H1 (cell line): ENCODE measurements around the gene DEK. TPM values are rescaled to one million over a fixed set of nuclear protein-coding genes. Genes with fewer than 3 reads are reported as not detected.

Source experiments
- CTCF ChIA-PET: fragments of 300-600 bp; sonication (Branson Sonifier 250); formaldehyde crosslinking; loops from one replicate; lab custom pipeline; 2021; ENCODE audit not compliant: partially characterized antibody; lab: Charles Lee
- POLR2A ChIA-PET: fragments of 300-600 bp; sonication (Branson Sonifier 250); formaldehyde crosslinking; loops from one replicate; lab custom pipeline; 2021; ENCODE audit warnings: inconsistent platforms; ENCODE audit not compliant: partially characterized antibody; lab: Charles Lee
- DNase-seq, 2 experiments: peaks; one replicate each; pipeline versions ENCODE4 v3.0.0 to v3.0.0-alpha.2; 2010 to 2022; ENCODE audit warnings: low spot score in 2 of 2, low read depth in 1 of 2, mixed read lengths in 1 of 2
- FAIRE-seq: peaks from 2 replicates; lab custom pipeline; 2011; peaks lifted over from hg19 to GRCh38; lab: Jason Lieb, UNC
- H2AFZ ChIP-seq: 2 replicates; pipeline ENCODE4 v1.8.1; 2012; ENCODE audit warnings: low read length, inconsistent platforms
- H2AK5ac ChIP-seq: 2 replicates; pipeline ENCODE4 v1.6.1; 2013; ENCODE audit warnings: low read depth, low read length
- H2BK120ac ChIP-seq: replicated peaks from 2 replicates; pipeline ENCODE3; 2013; ENCODE audit warnings: low read depth, low read length, inconsistent platforms
- H2BK12ac ChIP-seq: 2 replicates; pipeline ENCODE4 v1.6.1; 2013; ENCODE audit warnings: low read depth, low read length
- H2BK15ac ChIP-seq: 2 replicates; pipeline ENCODE4 v1.6.1; 2013; ENCODE audit warnings: low read length
- H2BK20ac ChIP-seq: 2 replicates; pipeline ENCODE4 v1.6.1; 2013; ENCODE audit warnings: low read length
- H2BK5ac ChIP-seq: 2 replicates; pipeline ENCODE4 v1.6.1; 2013; ENCODE audit warnings: low read depth, low read length
- H3K14ac ChIP-seq: 2 replicates; pipeline ENCODE4 v1.6.1; 2013; ENCODE audit warnings: inconsistent platforms; ENCODE audit not compliant: insufficient read length
- H3K18ac ChIP-seq: 2 replicates; pipeline ENCODE4 v1.6.1; 2013; ENCODE audit warnings: low read length; ENCODE audit errors: extremely low read depth
- H3K23ac ChIP-seq: 2 replicates; pipeline ENCODE4 v1.6.1; 2013; ENCODE audit warnings: inconsistent platforms; ENCODE audit not compliant: insufficient read length
- H3K23me2 ChIP-seq: 2 replicates; pipeline ENCODE4 v1.6.1; 2013; ENCODE audit warnings: low read depth, low read length
- H3K27ac ChIP-seq: 2 replicates; pipeline ENCODE4 v1.6.1; 2011; ENCODE audit warnings: low read depth, low read length, inconsistent platforms
- H3K27me3 ChIP-seq, 4 experiments: replicated peaks in 1 of 4; 1 replicate in 1 of 4; 2 replicates in 3 of 4; pipeline versions ENCODE4 v1.6.1 to v1.8.1; 2011 to 2013; ENCODE audit warnings: low read length in 3 of 4, mild to moderate bottlenecking in 3 of 4, inconsistent platforms in 2 of 4, mixed read lengths in 2 of 4, moderate library complexity in 1 of 4; ENCODE audit not compliant: control insufficient read depth in 3 of 4, insufficient read depth in 3 of 4; ENCODE audit errors: extremely low read depth in 1 of 4
- H3K36me3 ChIP-seq, 4 experiments: 2 replicates each; pipeline versions ENCODE4 v1.6.1 to v1.8.1; 2011 to 2013; ENCODE audit warnings: mild to moderate bottlenecking in 4 of 4, low read length in 3 of 4, moderate library complexity in 2 of 4, control low read depth in 1 of 4, inconsistent platforms in 1 of 4; ENCODE audit not compliant: insufficient read depth in 4 of 4, control insufficient read depth in 2 of 4
- H3K4ac ChIP-seq: replicated peaks from 2 replicates; pipeline ENCODE3; 2013; ENCODE audit warnings: low read length, low read depth, mixed read lengths, inconsistent platforms; ENCODE audit not compliant: insufficient read length
- H3K4me1 ChIP-seq, 4 experiments: replicated peaks in 1 of 4; 1 replicate in 1 of 4; 2 replicates in 3 of 4; pipeline versions ENCODE4 v1.6.1 to v1.8.1; 2011 to 2013; ENCODE audit warnings: low read length in 3 of 4, inconsistent platforms in 2 of 4, mixed read lengths in 1 of 4; ENCODE audit not compliant: insufficient read depth in 4 of 4, control insufficient read depth in 3 of 4
- H3K4me2 ChIP-seq, 2 experiments: 2 replicates each; pipeline versions ENCODE4 v1.6.1 to v1.8.1; 2011 to 2013; ENCODE audit warnings: low read depth in 2 of 2, low read length in 2 of 2, control low read depth in 1 of 2, inconsistent platforms in 1 of 2, mild to moderate bottlenecking in 1 of 2; ENCODE audit not compliant: insufficient read depth in 1 of 2
- H3K4me3 ChIP-seq, 4 experiments: fragments of 200-600, 300-600 bp in 1 of 4; sonication (generic), shearing (Covaris generic), sonication (Bioruptor Twin) in 1 of 4; 2 replicates each; pipeline versions ENCODE4 v1.5.1 to v1.8.1; 2011 to 2016; ENCODE audit warnings: low read length in 4 of 4, low read depth in 3 of 4, control low read depth in 2 of 4, inconsistent platforms in 2 of 4, mild to moderate bottlenecking in 2 of 4, mixed read lengths in 1 of 4, moderate library complexity in 1 of 4; ENCODE audit not compliant: insufficient read depth in 2 of 4; ENCODE audit errors: extremely low read depth in 1 of 4
- H3K56ac ChIP-seq: replicated peaks from 2 replicates; pipeline ENCODE3; 2013; ENCODE audit warnings: low read depth, mild to moderate bottlenecking, mixed read lengths, low read length, inconsistent platforms; ENCODE audit not compliant: insufficient read length
- H3K79me1 ChIP-seq: 2 replicates; pipeline ENCODE4 v1.6.1; 2013; ENCODE audit warnings: low read depth, low read length, control low read depth
- H3K79me2 ChIP-seq, 2 experiments: 2 replicates each; pipeline versions ENCODE4 v1.6.1 to v1.8.1; 2012 to 2013; ENCODE audit warnings: low read length in 2 of 2, mild to moderate bottlenecking in 2 of 2, inconsistent platforms in 1 of 2; ENCODE audit not compliant: insufficient read depth in 2 of 2, control insufficient read depth in 1 of 2
- H3K9ac ChIP-seq, 4 experiments: replicated peaks in 1 of 4; 1 replicate in 1 of 4; 2 replicates in 3 of 4; pipeline versions ENCODE4 v1.6.1 to v1.8.1; 2011 to 2013; ENCODE audit warnings: low read depth in 3 of 4, low read length in 3 of 4, control low read depth in 2 of 4, mild to moderate bottlenecking in 2 of 4, moderate library complexity in 2 of 4, inconsistent platforms in 1 of 4; ENCODE audit errors: extremely low read depth in 1 of 4
- H3K9me3 ChIP-seq, 2 experiments: 2 replicates each; pipeline versions ENCODE4 v1.6.1 to v1.8.1; 2012 to 2013; ENCODE audit warnings: mild to moderate bottlenecking in 2 of 2, moderate library complexity in 2 of 2, control low read depth in 1 of 2, inconsistent platforms in 1 of 2, low read depth in 1 of 2, low read length in 1 of 2, mixed read lengths in 1 of 2; ENCODE audit not compliant: insufficient read depth in 2 of 2
- H4K20me1 ChIP-seq, 2 experiments: replicated peaks in 1 of 2; 2 replicates each; pipeline versions ENCODE3 to v1.8.1; 2011 to 2013; ENCODE audit warnings: inconsistent platforms in 2 of 2, low read length in 2 of 2, mild to moderate bottlenecking in 1 of 2; ENCODE audit not compliant: insufficient read depth in 2 of 2, control insufficient read depth in 1 of 2
- H4K5ac ChIP-seq: 2 replicates; pipeline ENCODE4 v1.6.1; 2013; ENCODE audit warnings: low read length, low read depth, mixed read lengths, inconsistent platforms; ENCODE audit not compliant: insufficient read length
- H4K8ac ChIP-seq: 2 replicates; pipeline ENCODE4 v1.8.0; 2013; ENCODE audit warnings: mild to moderate bottlenecking, moderate library complexity, low read length, inconsistent platforms; ENCODE audit not compliant: insufficient read depth; ENCODE audit errors: extremely low read depth
- H4K91ac ChIP-seq: replicated peaks from 2 replicates; pipeline ENCODE3; 2013; ENCODE audit warnings: low read length, mixed read lengths, inconsistent platforms; ENCODE audit not compliant: insufficient read length
- ASH2L ChIP-seq: fragments of 200-600, 300-600 bp; sonication (generic); IDR thresholded peaks from one replicate; pipeline ENCODE4 v1.7.1; 2017; ENCODE audit warnings: low read length
- WGBS, 2 experiments: shearing (Covaris generic) in 1 of 2; methylation state at CpG; one replicate each; pipeline versions ENCODE4 v1.1.6 to v1.1.7; 2013 to 2015; ENCODE audit warnings: low lambda C conversion rate in 2 of 2, mixed read lengths in 2 of 2, inconsistent platforms in 1 of 2, low coverage in 1 of 2, missing lambda C conversion rate in 1 of 2; ENCODE audit not compliant: insufficient replicate concordance in 2 of 2, insufficient coverage in 1 of 2, insufficient read length in 1 of 2; ENCODE audit errors: extremely low coverage in 1 of 2, missing lambda C conversion rate in 1 of 2; 5-methylcytosine and 5-hydroxymethylcytosine counted together
- polyA plus RNA-seq, 7 experiments: library from polyadenylated mRNA; depleted of rRNA in 3 of 7; stranded (reverse) in 5 of 7; unstranded in 2 of 7; fragments of >200 nt in 5 of 7; fragments of 200-250 nt in 2 of 7; gene quantifications; 1 replicate in 5 of 7; 2 replicates in 1 of 7; 4 replicates in 1 of 7; pipeline versions ENCODE4 v1.2.1 to v1.2.3, GENCODE V29; 2011 to 2013; ENCODE audit warnings: missing spikeins in 2 of 7, mixed read lengths in 2 of 7
- total RNA-seq: library from RNA; stranded (reverse); fragmentation: NEBNext Ultra II Directional; extraction: Animal tissue kit (Norgen Biotek cat#: 25700); gene quantifications from 2 replicates; pipeline ENCODE4 v1.2.1, GENCODE V29; 2021

DEK gene
- total and polyA plus RNA-seq, 2 of the 8 experiments (the other 6 are each of a cell fraction or from before 2014, with no cell fraction given): 40.0 to 228 TPM

DNA sequence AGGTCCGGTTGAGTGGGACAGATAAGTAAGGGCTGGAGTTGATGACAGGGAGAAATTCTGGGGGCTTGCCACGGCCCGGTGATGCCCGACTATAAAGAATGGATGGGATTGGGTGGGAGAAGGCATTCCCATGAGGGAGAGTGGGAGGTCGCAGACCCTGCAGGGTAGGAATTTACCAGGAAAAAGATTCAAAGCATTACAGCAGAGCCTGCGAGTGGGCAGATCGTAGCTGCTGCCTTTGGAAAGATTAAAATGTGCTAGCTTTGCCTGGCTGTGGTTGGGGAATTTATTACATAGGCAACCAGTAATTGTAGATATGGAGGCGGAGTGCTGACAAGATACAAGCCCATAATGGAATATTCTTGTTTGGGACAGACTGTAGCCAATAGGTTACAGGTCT lies 59.6 kb downstream of the DEK start:
- Histone ChIP-seq H3K79me1 (no peaks in the 10 kb centered on the region), H4K91ac (no peak overlapping the region), H4K5ac (no peak overlapping the region), H3K27me3 (no peaks in the 10 kb centered on the region), H3K23ac (no peak overlapping the region), H2BK15ac (no peak overlapping the region), H2AFZ (no peak overlapping the region), H3K4ac (no peak overlapping the region), H3K23me2 (no peaks in the 10 kb centered on the region), H2BK120ac (no peak overlapping the region), H3K4me1 (peaks cover 0 to 2% (median 0%) of the 10 kb centered on the region in 4 experiments; a peak in 1 of 7 replicates), H3K18ac (no peak overlapping the region), H3K4me3 (no peak overlapping the region), H3K36me3 (peaks cover 0 to 2% (median 0%) of the 10 kb centered on the region in 4 experiments; a peak in 2 of 8 replicates), H3K4me2 (no peak overlapping the region), H2BK20ac (no peak overlapping the region), H4K8ac (no peak overlapping the region), H2BK5ac (no peak overlapping the region), H3K9me3 (no peaks in the 10 kb centered on the region), H3K27ac (no peak overlapping the region), H2AK5ac (no peak overlapping the region), H3K9ac (no peak overlapping the region), H3K56ac (no peak overlapping the region), H2BK12ac (no peak overlapping the region), H3K79me2 (no peaks in the 10 kb centered on the region), H3K14ac (no peak overlapping the region), H4K20me1 (no peaks in the 10 kb centered on the region)
- no peak for TF ChIP-seq ASH2L
- ChIA-PET POLR2A (interaction anchor here (1.0 kb wide), 1 partner anchor 56 kb away, joined by 3 read pairs; no protein-coding TSS in a partner anchor), CTCF (interaction anchor here (0.6 kb wide), 1 partner anchor 579 kb away, joined by 4 read pairs; no protein-coding TSS in a partner anchor)
- no peak for DNase-seq
- WGBS, 2 experiments: 90% methylated on average over 8 of the region's 8 CpGs; no CpG with 5 or more reads in 1 of the 2 experiments
- no peak for FAIRE-seq
